Testis (tissue), 3 donors: Measurements from ENCODE around the gene GALNT9. TPM values are rescaled to one million over a fixed set of nuclear protein-coding genes. Genes with fewer than 3 reads are reported as not detected.

Experiments
- DNase-seq: peaks from one replicate; pipeline ENCODE4 v3.0.0-alpha.2; 2019
- H3K27ac ChIP-seq, 2 donors: fragments of 200-600 bp; sonication (generic); one replicate each; pipeline ENCODE4 v1.5.1; 2019
- H3K27me3 ChIP-seq: fragments of 200-600 bp; sonication (generic); one replicate; pipeline ENCODE4 v1.5.1; 2019
- H3K36me3 ChIP-seq: fragments of 200-600 bp; sonication (generic); one replicate; pipeline ENCODE4 v1.5.1; 2017; ENCODE audit warnings: low read depth; ENCODE audit errors: missing control alignments
- H3K4me1 ChIP-seq: fragments of 200-600 bp; sonication (generic); one replicate; pipeline ENCODE4 v1.5.1; 2019
- H3K4me3 ChIP-seq, 2 donors: fragments of 200-600 bp; sonication (generic); one replicate each; pipeline ENCODE4 v1.5.1; 2017 to 2019
- H3K9me3 ChIP-seq: fragments of 200-600 bp; sonication (generic); one replicate; pipeline ENCODE4 v1.5.1; 2017
- CTCF ChIP-seq, 3 experiments: fragments of 450-650 bp in 2 of 3; fragments of 200-600 bp in 1 of 3; sonication (generic) in 1 of 3; IDR thresholded peaks; one replicate each; pipeline ENCODE4 v1.5.1; 2016 to 2019; ENCODE audit warnings: antibody characterized with exemption in 3 of 3, mild to moderate bottlenecking in 2 of 3, moderate library complexity in 1 of 3
- POLR2A ChIP-seq: fragments of 450-650 bp; IDR thresholded peaks from one replicate; pipeline ENCODE4 v1.6.1; 2017; ENCODE audit warnings: antibody characterized with exemption, mild to moderate bottlenecking, moderate library complexity
- WGBS, 2 donors: methylation state at CpG; one replicate each; pipeline ENCODE4 v1.1.5; 2018; 5-methylcytosine and 5-hydroxymethylcytosine counted together
- intact Hi-C: fragments of 100-400 bp; cut with DNase I; formaldehyde crosslinking; loops from one replicate; pipeline ENCODE4 v1.15.1; 2023; ENCODE audit warnings: low total_unique reads
- polyA plus RNA-seq: library from polyadenylated mRNA; stranded (reverse); fragments of 350-450 nt; fragmentation: Illumina TruSeq; extraction: RNeasy Lipid Tissue Mini Kit (QIAGEN cat#74804); gene quantifications from one replicate; pipeline ENCODE4 v1.2.3, GENCODE V29; 2014; ENCODE audit warnings: low read depth, low replicate concordance; ENCODE audit not compliant: insufficient read depth
- total RNA-seq, 2 donors: library from RNA; depleted of rRNA; stranded (reverse); fragments of >200 nt; gene quantifications; one replicate each; pipeline ENCODE4 v1.2.3, GENCODE V29; 2016

The GALNT9 gene
- total and polyA plus RNA-seq, 3 donors from 2014 or later, result 1.1 to 1.5 (median 1.3) TPM

- no peaks in the 10 kb centered on the region for H3K27me3 ChIP-seq
- no peaks in the 10 kb centered on the region for H3K4me1 ChIP-seq
- H3K27ac ChIP-seq, result no peak overlapping the region
- no peaks in the 10 kb centered on the region for H3K9me3 ChIP-seq
- 47 to 59% methylated on average over 12 to 26 of the region's 26 CpGs for WGBS, 2 donors
- intact Hi-C loops, result no loop called here
- no peak overlapping the region for H3K4me3 ChIP-seq
- no peak for DNase-seq
- no peak for TF ChIP-seq POLR2A
- TF ChIP-seq CTCF (IDR thresholded peaks at IDR 0.05), result no peak
- no peaks in the 10 kb centered on the region for H3K36me3 ChIP-seq
These were observed 101.5 kb downstream of the GALNT9 start for GRCh38 chr12:132227782-132228475.

- Histone ChIP-seq H3K36me3 (no peaks in the 10 kb centered on the region), H3K27me3 (no peaks in the 10 kb centered on the region), H3K9me3 (no peaks in the 10 kb centered on the region), H3K4me3 (no peak overlapping the region), H3K4me1 (no peaks in the 10 kb centered on the region), H3K27ac (no peak overlapping the region)
- no peak for DNase-seq
- intact Hi-C loops, result no loop called here
- 80 to 84% methylated on average over 22 to 28 of the region's 28 CpGs for WGBS, 2 donors
- TF ChIP-seq POLR2A, result no peak
- TF ChIP-seq CTCF (IDR thresholded peaks at IDR 0.05), result no peak
These were observed 102.3 kb downstream of the GALNT9 start for GRCh38 chr12:132227118-132227517.

GRCh38 chr12:132226604-132227003 lies 102.8 kb downstream of the GALNT9 start:
- intact Hi-C loops, result no loop called here
- Histone ChIP-seq H3K4me3 (no peak overlapping the region), H3K27ac (no peak overlapping the region), H3K9me3 (no peaks in the 10 kb centered on the region), H3K4me1 (no peaks in the 10 kb centered on the region), H3K27me3 (no peaks in the 10 kb centered on the region), H3K36me3 (no peaks in the 10 kb centered on the region)
- no peak for DNase-seq
- TF ChIP-seq CTCF (IDR thresholded peaks at IDR 0.05) (no peak), POLR2A (no peak)
- WGBS, 2 donors, result 91 to 92% methylated on average over 1 of the region's 1 CpG

GRCh38 chr12:132225214-132225613 lies 104.2 kb downstream of the GALNT9 start:
- DNase-seq, result no peak
- WGBS, 2 donors, result 59 to 76% methylated on average over 1 of the region's 1 CpG
- H3K4me1 ChIP-seq, result no peaks in the 10 kb centered on the region
- H3K36me3 ChIP-seq, result no peaks in the 10 kb centered on the region
- no peak overlapping the region for H3K4me3 ChIP-seq
- no peaks in the 10 kb centered on the region for H3K9me3 ChIP-seq
- TF ChIP-seq POLR2A (no peak), CTCF (IDR thresholded peaks at IDR 0.05) (no peak)
- no peaks in the 10 kb centered on the region for H3K27me3 ChIP-seq
- H3K27ac ChIP-seq, result no peak overlapping the region
- intact Hi-C loops, result no loop called here

GRCh38 chr12:132224484-132224883 lies 104.9 kb downstream of the GALNT9 start:
- H3K27me3 ChIP-seq, result no peaks in the 10 kb centered on the region
- DNase-seq, result no peak
- WGBS, 2 donors, result 90 to 93% methylated on average over 2 of the region's 2 CpGs

More at GRCh38 chr12:132224484-132224883, 104.9 kb downstream of the GALNT9 start:
- Histone ChIP-seq H3K4me1 (no peaks in the 10 kb centered on the region), H3K27ac (no peak overlapping the region), H3K4me3 (no peak overlapping the region), H3K9me3 (no peaks in the 10 kb centered on the region), H3K36me3 (no peaks in the 10 kb centered on the region)
- TF ChIP-seq CTCF (IDR thresholded peaks at IDR 0.05) (no peak), POLR2A (no peak)
- intact Hi-C loops, result no loop called here
